Adipocyte (in vitro differentiated cells): ENCODE results near the gene PNPLA7.

Source experiments
- DNase-seq: peaks from one replicate; pipeline ENCODE4 v3.0.0-alpha.2; 2015; ENCODE audit warnings: low read depth
- H3K27me3 ChIP-seq: replicated peaks from 2 replicates; pipeline ENCODE4 v1.7.0; 2013; ENCODE audit warnings: mild to moderate bottlenecking, low read length, moderate library complexity; ENCODE audit not compliant: control insufficient read depth, insufficient read depth
- H3K36me3 ChIP-seq: 2 replicates; pipeline ENCODE4 v1.7.0; 2013; ENCODE audit warnings: low read length, mild to moderate bottlenecking, moderate library complexity; ENCODE audit not compliant: control insufficient read depth, insufficient read depth, severe bottlenecking
- H3K4me1 ChIP-seq: 2 replicates; pipeline ENCODE4 v1.7.0; 2013; ENCODE audit warnings: mild to moderate bottlenecking, low read length, moderate library complexity; ENCODE audit not compliant: control insufficient read depth, insufficient read depth
- H3K4me3 ChIP-seq: 2 replicates; pipeline ENCODE4 v1.7.0; 2013; ENCODE audit warnings: mild to moderate bottlenecking, low read length, moderate library complexity
- H3K9ac ChIP-seq: 2 replicates; pipeline ENCODE4 v1.7.0; 2013; ENCODE audit warnings: mild to moderate bottlenecking, low read length, moderate library complexity
- H3K9me3 ChIP-seq: 2 replicates; pipeline ENCODE4 v1.7.0; 2013; ENCODE audit warnings: mild to moderate bottlenecking, low read length, moderate library complexity; ENCODE audit not compliant: control insufficient read depth

PNPLA7 gene

GRCh38 chr9:137479892-137480685, 70.1 kb downstream of the PNPLA7 start:
- H3K27me3 ChIP-seq = no peaks in the 10 kb centered on the region
- H3K4me1 ChIP-seq = peaks cover 8% of the 10 kb centered on the region
- peaks cover 13% of the 10 kb centered on the region for H3K36me3 ChIP-seq

DNA sequence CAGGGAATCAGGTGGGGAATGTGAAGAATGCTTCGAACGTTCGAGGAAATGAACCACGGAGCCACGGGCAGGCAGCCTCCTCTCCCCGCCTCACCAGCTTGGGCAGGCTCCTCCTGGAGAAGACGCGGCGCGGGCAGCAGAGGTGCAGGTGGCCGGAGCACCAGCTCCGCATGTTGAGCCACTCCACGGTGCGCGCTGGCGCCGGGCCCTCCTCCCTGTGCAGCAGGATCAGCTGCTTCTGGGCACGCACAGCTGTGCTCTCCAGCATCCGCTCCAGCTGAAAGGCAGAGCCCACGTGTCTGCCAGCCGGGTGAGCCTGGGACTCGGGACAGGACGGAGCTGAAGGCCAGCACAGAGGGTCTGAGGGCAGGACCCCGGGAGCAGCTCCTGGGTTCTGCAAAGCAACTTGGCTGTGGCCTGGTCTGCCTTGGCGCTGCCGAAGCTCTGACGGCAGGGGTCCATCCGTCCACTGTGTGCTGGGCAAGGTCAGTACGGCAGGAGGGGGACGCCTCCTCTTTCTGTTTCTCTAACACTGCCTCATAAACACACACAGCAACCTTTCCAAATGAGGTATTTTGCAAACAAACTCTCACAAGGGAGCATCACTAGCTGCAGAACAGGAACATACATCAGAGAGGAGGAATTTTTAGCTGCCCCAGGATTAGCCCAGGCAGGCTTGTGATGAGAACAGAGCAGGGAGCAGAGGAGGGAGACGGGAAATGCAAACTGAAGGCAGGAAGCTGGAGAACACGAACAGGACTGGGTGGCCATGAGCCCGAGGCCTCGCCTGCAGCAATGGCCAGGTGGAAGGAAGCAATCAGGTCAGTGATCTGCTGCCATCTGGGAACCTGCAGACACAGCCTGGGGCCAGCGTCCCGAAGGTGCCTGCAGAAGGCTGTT, 71.0 kb downstream of the PNPLA7 start:
- H3K9ac ChIP-seq = no peak overlapping the region
- H3K4me3 ChIP-seq = no peak overlapping the region
- peaks cover 13% of the 10 kb centered on the region for H3K36me3 ChIP-seq
- H3K27me3 ChIP-seq = no peaks in the 10 kb centered on the region
- H3K4me1 ChIP-seq = peaks cover 8% of the 10 kb centered on the region
- no peak for DNase-seq
- peaks cover 11% of the 10 kb centered on the region for H3K9me3 ChIP-seq

More at GRCh38 chr9:137479892-137480685, 70.1 kb downstream of the PNPLA7 start:
- no peak overlapping the region for H3K9ac ChIP-seq
- H3K4me3 ChIP-seq = no peak overlapping the region
- no peak for DNase-seq
- peaks cover 11% of the 10 kb centered on the region for H3K9me3 ChIP-seq

- Histone ChIP-seq H3K27me3 (no peaks in the 10 kb centered on the region), H3K4me3 (no peak overlapping the region), H3K9ac (no peak overlapping the region)
These were observed 71.6 kb downstream of the PNPLA7 start for GRCh38 chr9:137478613-137478961.

GRCh38 chr9:137477778-137478612, 72.2 kb downstream of the PNPLA7 start:
- Histone ChIP-seq H3K9me3 (peaks cover 11% of the 10 kb centered on the region), H3K36me3 (peaks cover 13% of the 10 kb centered on the region), H3K4me3 (no peak overlapping the region), H3K9ac (no peak overlapping the region), H3K27me3 (no peaks in the 10 kb centered on the region), H3K4me1 (peaks cover 8% of the 10 kb centered on the region)
- no peak for DNase-seq

More at GRCh38 chr9:137478613-137478961, 71.6 kb downstream of the PNPLA7 start:
- DNase-seq = no peak
- H3K4me1 ChIP-seq = peaks cover 8% of the 10 kb centered on the region
- peaks cover 13% of the 10 kb centered on the region for H3K36me3 ChIP-seq
- H3K9me3 ChIP-seq = peaks cover 11% of the 10 kb centered on the region

- H3K27me3 ChIP-seq = no peaks in the 10 kb centered on the region
- H3K4me3 ChIP-seq = no peak overlapping the region
- peaks cover under 1% of the 10 kb centered on the region for H3K4me1 ChIP-seq
- H3K36me3 ChIP-seq = peaks cover 13% of the 10 kb centered on the region
- no peak overlapping the region for H3K9ac ChIP-seq
- H3K9me3 ChIP-seq = peaks cover 11% of the 10 kb centered on the region
- no peak for DNase-seq
These were observed 73.3 kb downstream of the PNPLA7 start for GRCh38 chr9:137476856-137477255.

DNA sequence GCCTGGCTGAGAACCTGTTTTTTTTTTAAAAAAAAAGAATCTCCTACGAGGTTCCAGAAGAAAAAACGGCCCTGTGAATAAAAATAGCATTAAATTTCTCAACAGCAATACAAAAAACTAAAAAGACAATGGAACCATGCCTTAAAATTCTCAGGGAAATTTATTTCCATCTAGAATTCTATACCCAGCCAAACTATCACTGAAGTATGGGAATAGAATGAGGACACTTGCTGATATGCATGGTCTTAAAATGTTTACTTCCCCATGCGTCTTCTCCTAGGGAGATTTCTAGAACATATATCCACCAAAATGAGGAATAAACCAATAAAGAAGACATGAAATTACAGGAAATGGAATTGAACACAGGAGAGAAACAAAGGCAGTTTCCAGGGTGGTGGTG, 74.5 kb downstream of the PNPLA7 start:
- Histone ChIP-seq H3K4me1 (no peaks in the 10 kb centered on the region), H3K27me3 (no peaks in the 10 kb centered on the region), H3K9ac (no peak overlapping the region), H3K9me3 (peaks cover 11% of the 10 kb centered on the region), H3K36me3 (peaks cover 13% of the 10 kb centered on the region), H3K4me3 (no peak overlapping the region)
- DNase-seq = no peak

GRCh38 chr9:137474271-137474670, 75.9 kb downstream of the PNPLA7 start:
- Histone ChIP-seq H3K9me3 (peaks cover 11% of the 10 kb centered on the region), H3K9ac (no peak overlapping the region), H3K4me3 (no peak overlapping the region), H3K36me3 (peaks cover 10% of the 10 kb centered on the region), H3K27me3 (no peaks in the 10 kb centered on the region), H3K4me1 (no peaks in the 10 kb centered on the region)
- no peak for DNase-seq

GRCh38 chr9:137470785-137471184, 79.4 kb downstream of the PNPLA7 start:
- DNase-seq = no peak
- Histone ChIP-seq H3K4me3 (no peak overlapping the region), H3K4me1 (no peaks in the 10 kb centered on the region), H3K27me3 (no peaks in the 10 kb centered on the region), H3K36me3 (peaks cover 5% of the 10 kb centered on the region), H3K9me3 (peaks cover 2% of the 10 kb centered on the region), H3K9ac (no peak overlapping the region)

DNA sequence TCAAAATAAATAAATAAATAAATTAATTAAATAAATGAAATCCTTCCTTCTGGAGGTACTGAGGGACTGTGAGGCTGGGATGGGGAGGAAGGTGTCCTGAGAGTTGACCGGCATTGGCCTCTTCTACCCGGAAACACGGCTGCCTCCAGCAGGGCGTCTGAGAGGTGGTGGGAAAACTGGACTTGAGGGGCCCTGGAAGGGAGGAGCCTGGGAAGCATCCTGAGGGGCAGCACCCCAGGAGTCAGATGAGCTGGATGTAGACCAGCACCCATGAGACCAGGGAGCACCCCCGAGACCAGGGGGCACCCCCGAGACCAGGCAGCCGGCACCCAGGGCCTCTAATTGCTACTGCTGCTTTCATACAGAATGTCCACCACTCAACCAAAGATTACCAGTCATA, 82.3 kb downstream of the PNPLA7 start:
- Histone ChIP-seq H3K9ac (no peak overlapping the region), H3K4me1 (no peaks in the 10 kb centered on the region), H3K4me3 (no peak overlapping the region), H3K36me3 (peaks cover 3% of the 10 kb centered on the region), H3K27me3 (no peaks in the 10 kb centered on the region), H3K9me3 (no peaks in the 10 kb centered on the region)
- no peak for DNase-seq

GRCh38 chr9:137467161-137467581, 83.0 kb downstream of the PNPLA7 start:
- no peaks in the 10 kb centered on the region for H3K4me1 ChIP-seq
- H3K36me3 ChIP-seq = peaks cover 3% of the 10 kb centered on the region
- no peaks in the 10 kb centered on the region for H3K27me3 ChIP-seq
- no peaks in the 10 kb centered on the region for H3K9me3 ChIP-seq
- no peak overlapping the region for H3K4me3 ChIP-seq
- DNase-seq = no peak
- H3K9ac ChIP-seq = no peak overlapping the region
